A549 treated with GW870086 at 1 μM for 4 hours (cell line): Measurements from ENCODE around the gene PAFAH2. TPM values are rescaled to one million over a fixed set of nuclear protein-coding genes. Genes with fewer than 3 reads are reported as not detected.

Experiments
- total RNA-seq: library from RNA; stranded (reverse); fragments of 200-300 nt; extraction: Qiagen RNA extraction; gene quantifications from 5 replicates; pipeline ENCODE4 v1.2.3, GENCODE V29; 2022; ENCODE audit warnings: low read depth

The PAFAH2 gene
- 6.1 to 8.5 TPM (median 8.2 TPM) in 5 replicates for total RNA-seq

DNA sequence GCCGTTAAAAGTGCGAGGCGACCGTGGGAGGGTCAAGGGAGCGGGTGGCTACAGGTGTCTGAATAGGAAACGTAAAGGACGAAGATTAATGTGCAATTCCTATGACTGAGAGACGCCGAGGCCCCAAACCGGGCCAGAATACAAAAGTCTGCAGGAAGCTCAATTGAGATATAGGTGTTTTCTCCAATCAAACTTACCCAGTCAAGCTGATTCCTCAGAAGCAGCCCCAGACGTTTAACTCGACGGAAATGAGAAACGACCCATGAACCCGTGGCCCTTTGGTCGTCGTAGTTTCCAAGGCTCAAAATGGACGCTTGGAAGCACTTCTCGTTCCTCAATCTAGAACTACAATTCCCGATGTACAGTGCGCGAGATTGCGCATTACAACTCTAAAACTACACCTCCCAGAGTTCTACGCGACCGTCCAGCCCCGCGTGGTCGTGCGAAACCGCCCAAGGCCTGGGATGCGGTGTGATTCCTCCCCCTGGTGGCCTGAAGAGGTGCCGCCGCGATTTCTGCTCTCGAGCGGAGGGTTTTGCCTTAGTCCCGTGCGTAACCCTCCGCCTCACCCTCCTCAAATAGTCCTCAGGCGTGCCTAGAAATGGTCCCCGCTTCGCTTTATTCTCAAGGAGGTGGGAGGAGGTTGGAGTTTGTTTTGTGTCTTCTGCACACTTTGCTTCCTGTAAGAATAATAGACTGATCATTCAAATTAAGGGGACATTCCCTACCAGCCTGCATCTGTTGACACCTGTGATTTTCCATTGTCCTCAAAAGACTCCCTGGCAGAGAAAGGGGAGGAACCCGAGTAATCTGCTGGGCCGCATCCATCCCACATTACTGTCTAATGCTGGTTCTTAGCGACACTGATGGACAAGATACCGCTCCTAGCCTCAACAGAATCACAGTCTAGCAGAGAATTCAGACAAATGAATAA lies at the start of gene PAFAH2:
PAFAH2 (minus strand) TSS at position 236 of the 934 bp plus-strand sequence. CDS start 7,247 bp downstream, outside the sequence.

DNA sequence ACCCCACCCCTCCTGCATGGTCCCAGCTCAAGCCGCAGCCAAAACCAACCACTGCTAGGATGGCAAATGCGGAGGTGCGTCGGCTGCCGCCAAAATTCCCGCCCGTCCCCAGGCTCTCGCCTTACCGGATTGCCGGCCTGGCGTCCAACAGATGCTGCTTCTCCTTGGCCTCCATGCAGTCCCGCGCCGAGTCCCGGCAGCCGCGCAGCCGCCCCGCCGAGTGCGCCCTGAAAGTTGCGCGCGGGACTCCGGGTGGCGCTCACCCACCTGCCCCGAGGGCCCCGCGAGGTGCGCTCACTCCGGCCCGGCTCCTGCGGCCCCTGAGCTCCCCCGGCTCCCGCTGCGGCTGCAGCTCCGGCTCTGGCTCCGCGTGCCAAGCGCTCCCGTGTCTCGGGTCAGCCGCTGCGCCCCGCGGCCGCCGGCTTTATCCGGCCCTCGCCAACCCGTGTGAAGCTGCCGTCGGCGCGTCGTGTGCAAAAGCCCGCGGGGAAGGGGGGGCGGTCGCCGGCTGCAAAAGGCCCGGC lies 47.9 kb upstream of the PAFAH2 start, which contains the start of gene SLC30A2:
SLC30A2 (minus strand) TSS at position 397 of the 524 bp plus-strand sequence; CDS start at position 175, 222 bp downstream.

DNA sequence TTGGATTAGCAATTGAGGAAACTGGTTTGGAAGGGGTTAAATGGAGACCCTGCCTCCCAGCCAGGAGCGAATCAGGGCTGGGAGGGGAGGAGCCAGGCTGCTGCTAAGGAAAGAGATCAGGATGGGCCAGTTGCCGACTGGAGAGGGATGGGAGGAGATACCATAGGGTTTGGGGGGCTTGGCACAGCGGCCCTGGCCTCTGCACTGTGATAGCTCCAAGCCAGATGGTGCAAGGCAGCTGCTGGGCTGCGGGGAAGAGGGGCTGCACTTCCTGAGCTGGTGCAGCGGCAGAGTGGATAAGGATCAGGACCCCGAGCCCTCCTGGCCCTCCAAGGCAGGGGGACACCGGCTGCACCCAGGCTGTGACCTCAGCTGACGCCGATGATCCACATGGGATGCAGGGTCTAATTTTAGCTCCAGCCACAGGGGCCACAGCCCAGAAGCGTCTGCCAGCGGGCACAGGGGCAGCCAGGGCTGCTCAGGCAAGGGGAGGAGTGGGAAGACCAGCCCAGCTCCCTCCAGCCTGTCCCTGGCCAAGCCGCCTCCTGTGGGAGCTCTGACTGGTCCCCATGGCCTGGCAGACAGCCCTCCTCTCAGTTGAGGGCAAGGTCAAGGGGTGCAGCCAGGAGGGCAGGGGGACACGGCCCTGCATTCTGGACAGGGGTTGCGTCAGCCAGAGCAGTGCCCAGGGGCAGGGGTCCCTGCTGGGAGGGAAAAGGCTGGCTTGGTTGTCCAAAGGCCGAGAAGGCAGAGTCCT lies 24.0 kb upstream of the PAFAH2 start, which contains the start of gene EXTL1:
EXTL1 (plus strand) TSS at position 129 of the 757 bp plus-strand sequence. CDS start 872 bp downstream, outside the sequence.

Other genes with a start within 250 kb of the PAFAH2 start
- 53.1 to 66.3 TPM (median 61.9 TPM) in 5 replicates for gene SELENON, start 197.9 kb downstream of the PAFAH2 start, total RNA-seq
- 25.1 to 27.2 TPM (median 27.2 TPM) in 5 replicates for gene MTFR1L, start 178.1 kb downstream of the PAFAH2 start, total RNA-seq
- gene AUNIP, start 138.6 kb downstream of the PAFAH2 start, total RNA-seq: 6.7 to 7.9 TPM (median 7.5 TPM) in 5 replicates
- 4.4 to 5.8 TPM (median 4.8 TPM) in 5 replicates for gene PAQR7, start 122.4 kb downstream of the PAFAH2 start, total RNA-seq
- 195 to 218 TPM (median 202 TPM) in 5 replicates for gene STMN1, start 91.6 kb downstream of the PAFAH2 start, total RNA-seq
- 0.08 TPM in 1 of 5 replicates, not detected in the others for gene EXTL1, start 23.7 kb upstream of the PAFAH2 start, total RNA-seq
- gene SLC30A2, start 48.1 kb upstream of the PAFAH2 start, total RNA-seq: 0.19 to 0.40 TPM (median 0.31 TPM) in 5 replicates
- 0.70 to 1.5 TPM (median 1.2 TPM) in 5 replicates for gene TRIM63, start 69.6 kb upstream of the PAFAH2 start, total RNA-seq
- 1.6 to 2.1 TPM (median 2.0 TPM) in 5 replicates for gene PDIK1L, start 113.8 kb upstream of the PAFAH2 start, total RNA-seq
- 0.07 to 0.10 TPM (median 0.08 TPM) in 3 of 5 replicates, not detected in the others for gene FAM110D, start 161.0 kb upstream of the PAFAH2 start, total RNA-seq
- not detected in 5 replicates for gene C1orf232, start 170.9 kb upstream of the PAFAH2 start, total RNA-seq
- 54.0 to 67.0 TPM (median 63.2 TPM) in 5 replicates for gene ZNF593, start 171.8 kb upstream of the PAFAH2 start, total RNA-seq
- 0.26 to 0.31 TPM in 2 of 5 replicates, not detected in the others for gene ZNF593OS, start 173.8 kb upstream of the PAFAH2 start, total RNA-seq
- 0.20 to 0.50 TPM (median 0.32 TPM) in 5 replicates for gene CNKSR1, start 179.4 kb upstream of the PAFAH2 start, total RNA-seq
- gene CATSPER4, start 192.5 kb upstream of the PAFAH2 start, total RNA-seq: not detected in 5 replicates
- 10.3 to 13.3 TPM (median 12.5 TPM) in 5 replicates for gene CEP85, start 236.1 kb upstream of the PAFAH2 start, total RNA-seq